Measurements from ENCODE around the gene NUP37.
"Not testable (repeated sequence)": the region's sequence is repeated elsewhere in the genome, so short reads cannot be mapped to it uniquely, and the experiment has no call there.

Gene NUP37

GRCh38 chr12:102121328-102121727 is 1.4 kb upstream of the NUP37 start:
- not testable (repeated sequence) for H3K4me1 ChIP-seq (ENCODE audit: control insufficient read depth, insufficient read depth, low read length); H3K9ac ChIP-seq (ENCODE audit: low read depth, low read length); H3K9me3 ChIP-seq (ENCODE audit: control insufficient read depth, insufficient read depth, low read length); H3K27me3 ChIP-seq (ENCODE audit: control insufficient read depth, insufficient read depth, low read length)
- Histone ChIP-seq H3K36me3 (ENCODE audit: control insufficient read depth, insufficient read depth, low read length) (peaks cover 50% of the 10 kb centered on the region), H3K4me3 (ENCODE audit: low read depth, low read length) (peak overlapping the region; percentile 91), H3K27ac (ENCODE audit: low read depth, low read length) (peak overlapping the region; percentile 78)

GRCh38 chr12:102120886-102121285 is 972 bp upstream of the NUP37 start:
- Histone ChIP-seq H3K4me3 (ENCODE audit: low read depth, low read length) (peak overlapping the region; percentile 91), H3K9ac (ENCODE audit: low read depth, low read length) (peak overlapping the region; percentile 81), H3K27me3 (ENCODE audit: control insufficient read depth, insufficient read depth, low read length) (no peaks in the 10 kb centered on the region), H3K36me3 (ENCODE audit: control insufficient read depth, insufficient read depth, low read length) (peaks cover 50% of the 10 kb centered on the region), H3K27ac (ENCODE audit: low read depth, low read length) (peak overlapping the region; percentile 78), H3K9me3 (ENCODE audit: control insufficient read depth, insufficient read depth, low read length) (no peaks in the 10 kb centered on the region), H3K4me1 (ENCODE audit: control insufficient read depth, insufficient read depth, low read length) (no peaks in the 10 kb centered on the region)

GRCh38 chr12:102120564-102120873 is 605 bp upstream of the NUP37 start:
- Histone ChIP-seq H3K9ac (ENCODE audit: low read depth, low read length) (peak overlapping the region; percentile 81), H3K27me3 (ENCODE audit: control insufficient read depth, insufficient read depth, low read length) (no peaks in the 10 kb centered on the region), H3K9me3 (ENCODE audit: control insufficient read depth, insufficient read depth, low read length) (no peaks in the 10 kb centered on the region), H3K4me1 (ENCODE audit: control insufficient read depth, insufficient read depth, low read length) (no peaks in the 10 kb centered on the region), H3K4me3 (ENCODE audit: low read depth, low read length) (peak overlapping the region; percentile 91), H3K36me3 (ENCODE audit: control insufficient read depth, insufficient read depth, low read length) (peaks cover 50% of the 10 kb centered on the region), H3K27ac (ENCODE audit: low read depth, low read length) (peak overlapping the region; percentile 78)

GRCh38 chr12:102118874-102119273 is 1.0 kb downstream of the NUP37 start:
- Histone ChIP-seq H3K4me3 (ENCODE audit: low read depth, low read length) (peak overlapping the region; percentile 91), H3K36me3 (ENCODE audit: control insufficient read depth, insufficient read depth, low read length) (peaks cover 37% of the 10 kb centered on the region), H3K27ac (ENCODE audit: low read depth, low read length) (no peak overlapping the region), H3K4me1 (ENCODE audit: control insufficient read depth, insufficient read depth, low read length) (peaks cover 3% of the 10 kb centered on the region), H3K27me3 (ENCODE audit: control insufficient read depth, insufficient read depth, low read length) (no peaks in the 10 kb centered on the region), H3K9ac (ENCODE audit: low read depth, low read length) (no peak overlapping the region), H3K9me3 (ENCODE audit: control insufficient read depth, insufficient read depth, low read length) (no peaks in the 10 kb centered on the region)

GRCh38 chr12:102116392-102116791 is 3.5 kb downstream of the NUP37 start:
- H3K27ac ChIP-seq (ENCODE audit: low read depth, low read length) = no peak overlapping the region
- H3K4me3 ChIP-seq (ENCODE audit: low read depth, low read length) = no peak overlapping the region
- peaks cover 17% of the 10 kb centered on the region for H3K4me1 ChIP-seq (ENCODE audit: control insufficient read depth, insufficient read depth, low read length)
- no peaks in the 10 kb centered on the region for H3K9me3 ChIP-seq (ENCODE audit: control insufficient read depth, insufficient read depth, low read length)
- H3K9ac ChIP-seq (ENCODE audit: low read depth, low read length) = no peak overlapping the region
- H3K36me3 ChIP-seq (ENCODE audit: control insufficient read depth, insufficient read depth, low read length) = peaks cover 44% of the 10 kb centered on the region
- no peaks in the 10 kb centered on the region for H3K27me3 ChIP-seq (ENCODE audit: control insufficient read depth, insufficient read depth, low read length)

GRCh38 chr12:102114212-102114611 is 5.7 kb downstream of the NUP37 start:
- Histone ChIP-seq H3K9me3 (ENCODE audit: control insufficient read depth, insufficient read depth, low read length) (no peaks in the 10 kb centered on the region), H3K27ac (ENCODE audit: low read depth, low read length) (peak overlapping the region; percentile 7), H3K9ac (ENCODE audit: low read depth, low read length) (no peak overlapping the region), H3K36me3 (ENCODE audit: control insufficient read depth, insufficient read depth, low read length) (peaks cover 66% of the 10 kb centered on the region), H3K4me1 (ENCODE audit: control insufficient read depth, insufficient read depth, low read length) (peaks cover 17% of the 10 kb centered on the region), H3K4me3 (ENCODE audit: low read depth, low read length) (no peak overlapping the region), H3K27me3 (ENCODE audit: control insufficient read depth, insufficient read depth, low read length) (no peaks in the 10 kb centered on the region)

GRCh38 chr12:102110782-102111181 is 9.1 kb downstream of the NUP37 start:
- no peaks in the 10 kb centered on the region for H3K27me3 ChIP-seq (ENCODE audit: control insufficient read depth, insufficient read depth, low read length)
- peaks cover 6% of the 10 kb centered on the region; the same call in 1 of the 2 replicates for H3K9me3 ChIP-seq (ENCODE audit: control insufficient read depth, insufficient read depth, low read length)
- peaks cover 17% of the 10 kb centered on the region for H3K4me1 ChIP-seq (ENCODE audit: control insufficient read depth, insufficient read depth, low read length)
- H3K4me3 ChIP-seq (ENCODE audit: low read depth, low read length) = no peak overlapping the region
- H3K36me3 ChIP-seq (ENCODE audit: control insufficient read depth, insufficient read depth, low read length) = peaks cover 73% of the 10 kb centered on the region
- H3K9ac ChIP-seq (ENCODE audit: low read depth, low read length) = no peak overlapping the region
- no peak overlapping the region for H3K27ac ChIP-seq (ENCODE audit: low read depth, low read length)

GRCh38 chr12:102107970-102108369 is 11.9 kb downstream of the NUP37 start:
- peaks cover 6% of the 10 kb centered on the region; the same call in 1 of the 2 replicates for H3K9me3 ChIP-seq (ENCODE audit: control insufficient read depth, insufficient read depth, low read length)
- H3K4me1 ChIP-seq (ENCODE audit: control insufficient read depth, insufficient read depth, low read length) = peaks cover 5% of the 10 kb centered on the region
- H3K27me3 ChIP-seq (ENCODE audit: control insufficient read depth, insufficient read depth, low read length) = no peaks in the 10 kb centered on the region
- no peak overlapping the region for H3K27ac ChIP-seq (ENCODE audit: low read depth, low read length)
- no peak overlapping the region for H3K9ac ChIP-seq (ENCODE audit: low read depth, low read length)
- peaks cover 86% of the 10 kb centered on the region for H3K36me3 ChIP-seq (ENCODE audit: control insufficient read depth, insufficient read depth, low read length)
- no peak overlapping the region for H3K4me3 ChIP-seq (ENCODE audit: low read depth, low read length)

GRCh38 chr12:102106905-102107304 is 13.0 kb downstream of the NUP37 start:
- H3K4me1 ChIP-seq (ENCODE audit: control insufficient read depth, insufficient read depth, low read length) = no peaks in the 10 kb centered on the region
- H3K9ac ChIP-seq (ENCODE audit: low read depth, low read length) = no peak overlapping the region
- H3K9me3 ChIP-seq (ENCODE audit: control insufficient read depth, insufficient read depth, low read length) = peaks cover 6% of the 10 kb centered on the region; the same call in 1 of the 2 replicates
- no peak overlapping the region for H3K27ac ChIP-seq (ENCODE audit: low read depth, low read length)
- peaks cover 90% of the 10 kb centered on the region for H3K36me3 ChIP-seq (ENCODE audit: control insufficient read depth, insufficient read depth, low read length)
- H3K27me3 ChIP-seq (ENCODE audit: control insufficient read depth, insufficient read depth, low read length) = no peaks in the 10 kb centered on the region
- no peak overlapping the region for H3K4me3 ChIP-seq (ENCODE audit: low read depth, low read length)

- Histone ChIP-seq H3K36me3 (ENCODE audit: control insufficient read depth, insufficient read depth, low read length) (peaks cover 80% of the 10 kb centered on the region), H3K9me3 (ENCODE audit: control insufficient read depth, insufficient read depth, low read length) (no peaks in the 10 kb centered on the region), H3K27me3 (ENCODE audit: control insufficient read depth, insufficient read depth, low read length) (no peaks in the 10 kb centered on the region), H3K4me1 (ENCODE audit: control insufficient read depth, insufficient read depth, low read length) (no peaks in the 10 kb centered on the region), H3K9ac (ENCODE audit: low read depth, low read length) (no peak overlapping the region), H3K27ac (ENCODE audit: low read depth, low read length) (no peak overlapping the region), H3K4me3 (ENCODE audit: low read depth, low read length) (no peak overlapping the region)
Measured at GRCh38 chr12:102096855-102097254, 23.1 kb downstream of the NUP37 start.

- H3K36me3 ChIP-seq (ENCODE audit: control insufficient read depth, insufficient read depth, low read length) = peaks cover 74% of the 10 kb centered on the region
Measured at GRCh38 chr12:102095677-102096263, 24.1 kb downstream of the NUP37 start.

More at GRCh38 chr12:102095677-102096263, 24.1 kb downstream of the NUP37 start:
- Histone ChIP-seq H3K27me3 (ENCODE audit: control insufficient read depth, insufficient read depth, low read length) (no peaks in the 10 kb centered on the region), H3K9me3 (ENCODE audit: control insufficient read depth, insufficient read depth, low read length) (0 out of 2 replicates have a peak, but pooled peaks cover 2% of the 10 kb centered on the region), H3K4me3 (ENCODE audit: low read depth, low read length) (no peak overlapping the region), H3K4me1 (ENCODE audit: control insufficient read depth, insufficient read depth, low read length) (no peaks in the 10 kb centered on the region), H3K9ac (ENCODE audit: low read depth, low read length) (no peak overlapping the region), H3K27ac (ENCODE audit: low read depth, low read length) (no peak overlapping the region)
